Cardiac fibroblast (primary cell): Measurements from ENCODE around the gene CLSTN2.

ENCODE experiments used
- DNase-seq, 2 donors: peaks; one replicate each; pipeline versions ENCODE4 v3.0.0 to v3.0.0-alpha.2; 2010; ENCODE audit warnings: low read depth in 2 of 2
- H3K4me3 ChIP-seq, 2 donors: replicated peaks in 1 of 2; 1 replicate in 1 of 2; 2 replicates in 1 of 2; pipeline ENCODE4 v1.5.1; 2011; ENCODE audit warnings: low read depth in 2 of 2, low read length in 2 of 2, mild to moderate bottlenecking in 2 of 2, moderate library complexity in 1 of 2
- TF ChIP-seq, protein P1 (sequence below): IDR thresholded peaks from one replicate; pipeline ENCODE4 v1.5.1; 2011; ENCODE audit warnings: low read depth, mild to moderate bottlenecking, low read length, inconsistent platforms

The CLSTN2 gene

DNA sequence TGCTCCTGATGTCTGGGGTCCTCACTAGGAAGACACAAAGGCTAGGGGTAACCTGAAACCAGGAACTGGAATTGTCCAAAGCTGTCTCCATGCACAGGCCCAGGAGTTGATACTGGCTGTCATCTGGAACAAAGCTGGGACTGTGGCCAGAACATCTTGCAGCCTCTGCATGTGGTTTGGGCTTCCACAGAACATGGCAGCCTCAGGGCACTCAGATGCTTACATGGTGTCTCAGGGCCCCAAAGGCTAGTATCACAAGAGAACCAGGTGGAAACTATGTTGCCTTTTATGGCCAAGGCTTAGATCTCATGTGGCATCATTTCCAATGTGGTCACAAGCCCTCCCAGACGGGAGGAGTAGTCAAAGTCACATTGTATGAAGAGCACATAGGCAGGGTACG is 407.7 kb downstream of the CLSTN2 start:
- H3K4me3 ChIP-seq, result no peak overlapping the region
- no peak for DNase-seq
- TF ChIP-seq, protein P1, sequence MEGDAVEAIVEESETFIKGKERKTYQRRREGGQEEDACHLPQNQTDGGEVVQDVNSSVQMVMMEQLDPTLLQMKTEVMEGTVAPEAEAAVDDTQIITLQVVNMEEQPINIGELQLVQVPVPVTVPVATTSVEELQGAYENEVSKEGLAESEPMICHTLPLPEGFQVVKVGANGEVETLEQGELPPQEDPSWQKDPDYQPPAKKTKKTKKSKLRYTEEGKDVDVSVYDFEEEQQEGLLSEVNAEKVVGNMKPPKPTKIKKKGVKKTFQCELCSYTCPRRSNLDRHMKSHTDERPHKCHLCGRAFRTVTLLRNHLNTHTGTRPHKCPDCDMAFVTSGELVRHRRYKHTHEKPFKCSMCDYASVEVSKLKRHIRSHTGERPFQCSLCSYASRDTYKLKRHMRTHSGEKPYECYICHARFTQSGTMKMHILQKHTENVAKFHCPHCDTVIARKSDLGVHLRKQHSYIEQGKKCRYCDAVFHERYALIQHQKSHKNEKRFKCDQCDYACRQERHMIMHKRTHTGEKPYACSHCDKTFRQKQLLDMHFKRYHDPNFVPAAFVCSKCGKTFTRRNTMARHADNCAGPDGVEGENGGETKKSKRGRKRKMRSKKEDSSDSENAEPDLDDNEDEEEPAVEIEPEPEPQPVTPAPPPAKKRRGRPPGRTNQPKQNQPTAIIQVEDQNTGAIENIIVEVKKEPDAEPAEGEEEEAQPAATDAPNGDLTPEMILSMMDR, result no peak

DNA sequence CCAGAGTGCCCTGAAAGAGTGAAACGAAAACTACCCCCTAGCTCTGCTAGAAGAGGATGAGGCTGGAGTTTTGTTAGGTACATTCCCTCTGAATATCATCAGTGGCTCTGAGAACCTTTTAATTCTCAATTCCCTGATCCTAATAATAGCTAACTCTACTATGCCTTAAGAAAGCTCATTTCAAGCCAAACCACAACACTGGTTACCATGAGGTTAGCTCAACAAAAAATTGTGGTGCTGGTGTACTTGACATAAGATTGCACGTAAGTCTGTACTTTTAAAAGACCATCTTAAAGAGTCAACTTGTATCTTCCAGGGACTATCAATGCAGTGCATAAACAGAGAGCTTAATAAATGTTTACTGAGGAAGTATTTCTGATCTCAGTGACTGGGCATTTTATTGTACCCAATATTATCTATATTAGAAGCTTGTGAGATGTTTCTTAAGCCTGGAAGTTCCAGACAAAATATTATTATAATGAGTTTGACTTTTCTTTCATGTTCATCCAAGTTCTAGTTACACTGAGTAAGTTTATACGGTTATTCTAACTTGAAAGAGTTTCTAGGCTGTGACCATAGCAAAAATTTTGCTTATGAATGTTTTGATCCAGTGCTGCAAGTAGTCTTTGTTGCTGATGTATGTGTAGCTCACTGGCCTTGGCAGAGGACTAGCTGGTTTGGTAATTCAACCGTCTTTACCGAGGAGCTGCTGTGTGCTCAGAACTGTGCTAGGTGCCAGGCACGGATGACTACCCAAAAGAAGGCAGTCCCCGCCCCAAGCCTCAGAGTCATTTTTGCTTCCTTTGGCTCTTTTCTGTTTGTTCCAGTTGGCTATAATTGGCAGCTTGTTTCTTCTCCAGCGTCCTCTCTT is 408.5 kb downstream of the CLSTN2 start:
- TF ChIP-seq, protein P1, result no peak
- DNase-seq, result no peak
- H3K4me3 ChIP-seq, result no peak overlapping the region

DNA sequence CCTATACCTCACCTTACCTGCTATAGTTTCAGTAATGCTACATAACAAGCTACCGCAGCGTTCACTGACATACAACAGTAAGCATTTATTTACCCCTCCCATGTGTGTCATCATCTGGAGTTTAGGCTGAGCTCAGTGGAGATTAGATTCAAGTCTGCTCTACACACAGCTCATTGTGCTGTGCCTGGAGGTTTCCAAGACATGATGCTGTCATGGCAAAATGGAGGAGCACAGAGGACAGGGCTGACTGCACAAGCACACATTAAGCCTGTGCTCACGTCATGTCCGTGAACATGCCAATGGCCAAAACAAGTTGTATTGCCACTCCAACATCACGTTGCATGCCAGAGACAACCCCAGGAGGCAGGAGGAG is 409.1 kb downstream of the CLSTN2 start:
- no peak overlapping the region for H3K4me3 ChIP-seq
- no peak for DNase-seq
- TF ChIP-seq, protein P1, result no peak

DNA sequence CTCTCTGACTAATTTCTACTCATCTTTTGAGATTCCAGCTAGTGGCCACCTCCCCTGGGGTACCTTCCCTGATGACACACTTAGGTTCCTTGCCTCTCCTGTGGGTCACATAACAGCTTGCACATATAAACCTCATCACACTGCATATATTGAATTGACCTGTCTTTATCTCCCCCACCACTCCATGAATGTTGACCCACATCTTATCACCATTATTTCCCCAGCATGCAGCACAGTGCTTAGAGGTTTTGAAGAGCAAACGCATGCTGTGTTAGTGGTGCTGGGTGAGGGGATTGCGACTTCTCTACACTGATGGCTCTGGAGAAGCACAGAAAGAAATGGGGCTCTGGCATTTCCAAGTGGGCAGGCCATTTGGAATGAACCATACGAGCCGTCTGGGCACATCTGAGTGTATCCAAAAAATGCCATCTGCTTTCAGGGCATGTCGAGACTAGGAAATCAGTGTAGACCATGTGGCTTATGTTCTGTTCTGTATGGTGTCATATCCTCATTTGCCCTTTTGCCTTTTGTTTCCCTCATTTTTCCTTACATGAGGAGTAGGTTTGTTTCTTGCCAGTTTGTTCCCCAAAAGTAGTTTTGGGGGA is 409.7 kb downstream of the CLSTN2 start:
- DNase-seq, result no peak
- TF ChIP-seq, protein P1, result no peak
- no peak overlapping the region for H3K4me3 ChIP-seq

DNA sequence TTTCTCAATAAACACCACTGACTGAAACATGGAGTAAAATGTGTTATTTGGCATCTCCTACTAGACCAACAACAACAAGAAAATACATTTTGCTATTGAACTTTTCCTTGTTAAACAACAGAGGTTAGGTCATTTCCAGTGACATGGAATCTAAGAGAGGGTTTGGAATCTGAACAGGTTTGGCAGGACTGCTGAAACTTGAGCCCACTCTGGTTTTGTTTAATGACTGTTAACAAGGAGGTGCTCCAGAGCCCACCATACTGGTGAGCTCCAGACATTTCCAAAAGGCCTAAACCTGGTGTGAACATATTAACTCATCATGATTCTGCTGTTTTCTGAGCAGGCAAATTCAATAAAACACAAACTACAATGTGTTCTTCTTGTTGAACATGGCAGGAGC is 412.2 kb downstream of the CLSTN2 start:
- TF ChIP-seq, protein P1, result no peak
- DNase-seq, result no peak
- H3K4me3 ChIP-seq, result no peak overlapping the region

DNA sequence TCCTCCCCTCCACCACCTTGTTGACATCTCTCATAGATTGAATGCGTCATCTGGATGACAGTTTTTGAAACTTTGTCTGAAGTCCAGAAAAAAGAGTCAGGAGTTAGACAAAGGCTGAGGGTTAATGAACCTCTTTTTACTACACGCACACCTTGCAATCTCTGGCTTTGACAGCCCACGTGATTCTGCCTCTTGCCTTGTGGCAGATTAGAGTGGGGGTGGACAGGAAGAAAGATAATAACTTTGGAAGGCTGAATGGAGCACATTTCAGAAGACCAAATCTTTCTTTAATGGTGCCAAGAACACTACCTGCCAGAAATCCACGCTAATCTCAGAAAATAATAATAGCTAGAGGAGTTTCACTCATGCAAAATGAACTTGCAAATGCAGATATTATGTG is 415.0 kb downstream of the CLSTN2 start:
- no peak for DNase-seq
- no peak overlapping the region for H3K4me3 ChIP-seq
- TF ChIP-seq, protein P1, result no peak
